OCI-LY1 (cell line): ENCODE data around the gene TMEM218.

Experiments
- H2AFZ ChIP-seq: fragments of 200-600 bp; sonication (generic), shearing (Covaris generic); 2 replicates; pipeline ENCODE4 v1.6.0; 2014; ENCODE audit warnings: antibody characterized with exemption, mild to moderate bottlenecking, low read length
- H3F3A ChIP-seq: fragments of 200-600 bp; sonication (generic), shearing (Covaris generic); 2 replicates; pipeline ENCODE4 v1.6.0; 2014; ENCODE audit warnings: mild to moderate bottlenecking, antibody characterized with exemption, low read length, moderate library complexity; ENCODE audit not compliant: insufficient read depth
- H3K27ac ChIP-seq: fragments of 200-600 bp; sonication (generic); 2 replicates; pipeline ENCODE4 v1.5.1; 2014; ENCODE audit warnings: low read length, mixed run types, mild to moderate bottlenecking, low read depth; ENCODE audit not compliant: poor library complexity, severe bottlenecking
- H3K27me3 ChIP-seq: fragments of 200-600 bp; sonication (generic); 2 replicates; pipeline ENCODE4 v1.6.0; 2014; ENCODE audit warnings: antibody characterized with exemption, mild to moderate bottlenecking, low read length, moderate library complexity; ENCODE audit not compliant: insufficient read depth
- H3K36me3 ChIP-seq: fragments of 200-600 bp; sonication (generic); 2 replicates; pipeline ENCODE4 v1.6.1; 2014; ENCODE audit warnings: mild to moderate bottlenecking, antibody characterized with exemption, low read length, moderate library complexity, mixed read lengths; ENCODE audit not compliant: insufficient read depth
- H3K4me1 ChIP-seq: fragments of 200-600 bp; sonication (generic); 2 replicates; pipeline ENCODE4 v1.5.1; 2014; ENCODE audit warnings: mild to moderate bottlenecking, low read length, moderate library complexity; ENCODE audit not compliant: insufficient read depth, severe bottlenecking
- H3K4me2 ChIP-seq: fragments of 200-600 bp; sonication (generic), shearing (Covaris generic); 2 replicates; pipeline ENCODE4 v1.6.1; 2014; ENCODE audit warnings: low read length
- H3K4me3 ChIP-seq: fragments of 200-600 bp; sonication (generic); 2 replicates; pipeline ENCODE4 v1.5.1; 2014; ENCODE audit warnings: low read length, low read depth, mild to moderate bottlenecking, mixed read lengths; ENCODE audit not compliant: poor library complexity, severe bottlenecking
- H3K79me2 ChIP-seq: fragments of 200-600 bp; shearing (Covaris generic); 2 replicates; pipeline ENCODE4 v1.6.1; 2016; ENCODE audit warnings: mixed run types, low read length, mixed read lengths; ENCODE audit not compliant: insufficient read depth
- H3K9ac ChIP-seq: fragments of 200-600 bp; sonication (generic), shearing (Covaris generic); 2 replicates; pipeline ENCODE4 v1.6.1; 2014; ENCODE audit warnings: mild to moderate bottlenecking, low read length, mixed read lengths
- H3K9me2 ChIP-seq: fragments of 200-600 bp; sonication (generic), shearing (Covaris generic); 2 replicates; pipeline ENCODE4 v1.6.1; 2014; ENCODE audit warnings: low read depth, mild to moderate bottlenecking, low read length, mixed read lengths
- H3K9me3 ChIP-seq: fragments of 200-600 bp; shearing (Covaris generic); 2 replicates; pipeline ENCODE4 v1.6.1; 2014; ENCODE audit warnings: low read length, mixed read lengths
- H4K20me1 ChIP-seq: fragments of 200-600 bp; sonication (generic), shearing (Covaris generic); 2 replicates; pipeline ENCODE4 v1.6.0; 2016; ENCODE audit warnings: mild to moderate bottlenecking, low read length; ENCODE audit not compliant: insufficient read depth
- CTCF ChIP-seq: fragments of 200-600 bp; sonication (generic), shearing (Covaris generic); IDR thresholded peaks from 2 replicates; pipeline ENCODE4 v1.5.1; 2017; ENCODE audit warnings: mild to moderate bottlenecking, antibody characterized with exemption, low read length, moderate library complexity, mixed read lengths
- EZH2 ChIP-seq: fragments of 200-600 bp; sonication (generic), shearing (Covaris generic); IDR thresholded peaks from 2 replicates; pipeline ENCODE4 v1.8.0; 2017; ENCODE audit warnings: borderline replicate concordance, mixed run types, mild to moderate bottlenecking, antibody characterized with exemption, low read length, moderate library complexity, mixed read lengths

The TMEM218 gene

GRCh38 chr11:125148011-125148410 lies 36.6 kb upstream of the TMEM218 start:
- H3K4me2 ChIP-seq: no peak overlapping the region
- TF ChIP-seq EZH2 (no peak), CTCF (no peak)

GRCh38 chr11:125147280-125147679 lies 35.9 kb upstream of the TMEM218 start:
- TF ChIP-seq EZH2 (no peak), CTCF (no peak)
- Histone ChIP-seq H3K4me1 (no peaks in the 10 kb centered on the region), H3K27me3 (no peaks in the 10 kb centered on the region), H2AFZ (no peak overlapping the region), H3K27ac (no peak overlapping the region), H3K4me3 (no peak overlapping the region), H3K36me3 (no peaks in the 10 kb centered on the region), H3K9me2 (no peaks in the 10 kb centered on the region), H3K4me2 (no peak overlapping the region), H3F3A (no peaks in the 10 kb centered on the region), H3K79me2 (no peaks in the 10 kb centered on the region), H3K9me3 (no peaks in the 10 kb centered on the region), H4K20me1 (no peaks in the 10 kb centered on the region), H3K9ac (no peak overlapping the region)

More at GRCh38 chr11:125148011-125148410, 36.6 kb upstream of the TMEM218 start:
- no peaks in the 10 kb centered on the region for H3K36me3 ChIP-seq
- H3K9me2 ChIP-seq: no peaks in the 10 kb centered on the region
- H2AFZ ChIP-seq: no peak overlapping the region
- no peaks in the 10 kb centered on the region for H3F3A ChIP-seq
- no peaks in the 10 kb centered on the region for H3K79me2 ChIP-seq
- no peaks in the 10 kb centered on the region for H3K4me1 ChIP-seq
- H4K20me1 ChIP-seq: no peaks in the 10 kb centered on the region
- no peaks in the 10 kb centered on the region for H3K9me3 ChIP-seq
- H3K9ac ChIP-seq: no peak overlapping the region
- H3K27me3 ChIP-seq: no peaks in the 10 kb centered on the region
- no peak overlapping the region for H3K4me3 ChIP-seq
- no peak overlapping the region for H3K27ac ChIP-seq

- TF ChIP-seq CTCF (no peak), EZH2 (no peak)
- Histone ChIP-seq H3K27ac (no peak overlapping the region), H3K4me2 (no peak overlapping the region)
Observed at GRCh38 chr11:125146232-125146631, 34.8 kb upstream of the TMEM218 start.

More at GRCh38 chr11:125146232-125146631, 34.8 kb upstream of the TMEM218 start:
- H2AFZ ChIP-seq: no peak overlapping the region
- no peaks in the 10 kb centered on the region for H3K4me1 ChIP-seq
- H3K4me3 ChIP-seq: no peak overlapping the region
- no peaks in the 10 kb centered on the region for H3K9me2 ChIP-seq
- H4K20me1 ChIP-seq: no peaks in the 10 kb centered on the region
- H3K27me3 ChIP-seq: no peaks in the 10 kb centered on the region
- no peaks in the 10 kb centered on the region for H3K36me3 ChIP-seq
- H3K9me3 ChIP-seq: no peaks in the 10 kb centered on the region
- H3K79me2 ChIP-seq: no peaks in the 10 kb centered on the region
- no peaks in the 10 kb centered on the region for H3F3A ChIP-seq
- no peak overlapping the region for H3K9ac ChIP-seq
